ENCODE results near the gene OPRPN.

The OPRPN gene

GRCh38 chr4:70452946-70453345, 55.2 kb downstream of the OPRPN start:
- TF ChIP-seq CTCF (conservative IDR thresholded peaks at IDR 0.05) = no peak
- no peak for TF ChIP-seq ZFX (IDR thresholded peaks at IDR 0.05)
- H3K27ac ChIP-seq = peak overlapping the region; percentile 68
